Lower lobe of right lung (tissue), 2 donors: ENCODE measurements around the gene CFAP20DC. TPM values are rescaled to one million over a fixed set of nuclear protein-coding genes. Genes with fewer than 3 reads are reported as not detected.

ENCODE experiments used
- ATAC-seq, 2 donors: fragments of 200-7000 bp; cut with Tn5 transposase; one replicate each; pipeline ENCODE4 v1.9.1; 2020 to 2022; ENCODE audit warnings: mild to moderate bottlenecking in 2 of 2, moderate library complexity in 2 of 2
- DNase-seq: peaks from one replicate; pipeline ENCODE4 v3.0.0-alpha.2; 2020
- H3K27ac ChIP-seq: fragments of 200-600 bp; one replicate; pipeline ENCODE4 v1.8.0; 2022
- H3K27me3 ChIP-seq: fragments of 200-600 bp; one replicate; pipeline ENCODE4 v1.8.0; 2022; ENCODE audit warnings: low read depth
- H3K36me3 ChIP-seq: fragments of 200-600 bp; one replicate; pipeline ENCODE4 v1.8.0; 2022; ENCODE audit warnings: mild to moderate bottlenecking
- H3K4me1 ChIP-seq: fragments of 200-600 bp; one replicate; pipeline ENCODE4 v1.8.0; 2022
- H3K4me3 ChIP-seq: fragments of 200-600 bp; one replicate; pipeline ENCODE4 v1.8.0; 2022; ENCODE audit warnings: mild to moderate bottlenecking
- H3K9me3 ChIP-seq: fragments of 200-600 bp; one replicate; pipeline ENCODE4 v1.8.0; 2022
- intact Hi-C: fragments of 100-400 bp; cut with DNase I; formaldehyde crosslinking; loops from one replicate; pipeline ENCODE4 v1.11.0; 2022
- total RNA-seq: library from RNA; stranded (reverse); fragmentation: NEBNext Ultra II Directional; extraction: Animal tissue kit (Norgen Biotek cat#: 25700); gene quantifications from one replicate; pipeline ENCODE4 v1.2.1, GENCODE V29; 2021
- TF ChIP-seq, protein P1 (sequence below): fragments of 200-600 bp; IDR thresholded peaks from one replicate; pipeline ENCODE4 v1.8.0; 2022; ENCODE audit warnings: antibody characterized with exemption, mild to moderate bottlenecking
- donor health status: DM: no; HTN: yes; CAD: no; lungs with severe emphysema.

Gene CFAP20DC
- total RNA-seq, 1 donor from 2014 or later, result 0.71 TPM

DNA sequence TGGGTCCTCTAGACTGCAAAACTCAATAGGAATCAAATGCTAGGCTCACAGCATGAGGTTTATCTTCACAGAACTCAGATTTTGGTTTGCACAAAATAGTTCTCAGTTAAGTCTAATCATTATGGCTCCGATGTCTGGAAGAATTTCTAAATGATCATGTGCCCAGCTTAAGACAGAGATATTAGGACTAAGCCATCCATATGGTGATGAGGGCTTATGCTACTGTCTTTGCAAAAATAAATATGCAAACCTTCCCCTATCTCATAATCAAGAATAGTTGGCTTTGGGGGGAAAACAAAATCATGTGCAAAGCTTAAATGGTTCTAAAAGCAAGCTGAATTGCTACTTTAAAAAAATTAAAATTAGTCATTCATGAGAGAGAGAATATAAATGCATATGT is 96.5 kb downstream of the CFAP20DC start:
- intact Hi-C loops, result no loop called here
- TF ChIP-seq, protein P1, sequence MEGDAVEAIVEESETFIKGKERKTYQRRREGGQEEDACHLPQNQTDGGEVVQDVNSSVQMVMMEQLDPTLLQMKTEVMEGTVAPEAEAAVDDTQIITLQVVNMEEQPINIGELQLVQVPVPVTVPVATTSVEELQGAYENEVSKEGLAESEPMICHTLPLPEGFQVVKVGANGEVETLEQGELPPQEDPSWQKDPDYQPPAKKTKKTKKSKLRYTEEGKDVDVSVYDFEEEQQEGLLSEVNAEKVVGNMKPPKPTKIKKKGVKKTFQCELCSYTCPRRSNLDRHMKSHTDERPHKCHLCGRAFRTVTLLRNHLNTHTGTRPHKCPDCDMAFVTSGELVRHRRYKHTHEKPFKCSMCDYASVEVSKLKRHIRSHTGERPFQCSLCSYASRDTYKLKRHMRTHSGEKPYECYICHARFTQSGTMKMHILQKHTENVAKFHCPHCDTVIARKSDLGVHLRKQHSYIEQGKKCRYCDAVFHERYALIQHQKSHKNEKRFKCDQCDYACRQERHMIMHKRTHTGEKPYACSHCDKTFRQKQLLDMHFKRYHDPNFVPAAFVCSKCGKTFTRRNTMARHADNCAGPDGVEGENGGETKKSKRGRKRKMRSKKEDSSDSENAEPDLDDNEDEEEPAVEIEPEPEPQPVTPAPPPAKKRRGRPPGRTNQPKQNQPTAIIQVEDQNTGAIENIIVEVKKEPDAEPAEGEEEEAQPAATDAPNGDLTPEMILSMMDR, result no peak
- H3K4me3 ChIP-seq, result no peak overlapping the region
- no peak overlapping the region for H3K27ac ChIP-seq
- no peaks in the 10 kb centered on the region for H3K4me1 ChIP-seq
- ATAC-seq (no peak), DNase-seq (no peak)
- no peaks in the 10 kb centered on the region for H3K27me3 ChIP-seq
- H3K36me3 ChIP-seq, result no peaks in the 10 kb centered on the region
- H3K9me3 ChIP-seq, result no peaks in the 10 kb centered on the region

DNA sequence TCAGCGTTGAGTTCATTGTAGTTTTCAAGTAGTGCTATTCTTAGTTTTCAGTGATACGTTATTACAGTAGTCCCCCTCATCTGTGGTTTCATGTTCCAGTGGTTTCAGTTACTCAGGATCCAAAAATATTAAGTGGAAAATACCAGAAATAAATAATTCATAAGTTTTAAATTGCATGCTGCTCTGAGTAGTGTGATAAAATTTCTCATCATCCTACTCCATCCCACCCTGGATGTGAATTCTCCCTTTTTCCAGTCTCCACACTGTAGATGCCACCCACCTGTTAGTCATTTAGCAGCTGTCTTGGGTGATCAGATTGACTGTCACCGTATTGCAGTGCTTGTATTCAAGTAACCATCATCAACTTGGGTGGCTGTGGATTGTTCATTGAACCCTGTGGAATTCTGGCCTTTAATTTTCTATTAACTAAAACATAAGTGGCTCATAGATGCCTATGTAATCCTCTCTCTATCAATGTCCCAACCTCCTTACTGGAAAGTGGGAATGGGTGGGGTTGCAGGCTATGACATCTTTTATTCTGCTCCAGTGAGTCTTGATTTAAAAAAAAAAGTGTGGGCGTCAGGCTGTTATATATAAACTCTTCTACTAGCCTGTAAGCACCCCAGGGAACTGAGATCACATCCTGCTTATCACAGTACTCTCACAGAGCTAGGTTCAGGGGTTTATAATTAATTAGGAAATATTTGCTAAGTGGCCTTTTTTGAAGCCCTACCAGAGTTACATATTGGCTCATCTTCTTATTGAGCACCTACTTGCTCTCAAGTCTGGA is 97.5 kb downstream of the CFAP20DC start:
- no peak for DNase-seq

DNA sequence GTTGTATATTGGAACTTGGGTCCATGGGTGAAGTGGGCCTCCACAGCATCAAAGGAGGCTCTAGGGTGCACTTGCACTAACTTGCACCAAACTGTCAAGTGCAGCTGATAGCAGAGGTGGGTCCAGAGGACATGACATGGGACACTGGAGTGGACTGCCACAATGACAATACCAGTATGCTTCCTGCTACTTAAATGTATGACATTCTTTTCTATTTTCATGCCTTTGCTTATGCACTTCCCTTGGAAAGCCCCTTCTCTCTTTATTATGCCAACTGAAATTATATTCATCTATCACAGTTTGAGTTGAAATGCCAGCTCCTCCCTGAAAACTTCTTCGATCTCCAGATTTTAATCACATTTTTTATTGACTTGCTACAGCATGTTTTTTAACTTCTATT is 101.8 kb downstream of the CFAP20DC start:
- Histone ChIP-seq H3K27me3 (no peaks in the 10 kb centered on the region), H3K36me3 (no peaks in the 10 kb centered on the region), H3K4me3 (no peak overlapping the region), H3K27ac (no peak overlapping the region), H3K9me3 (no peaks in the 10 kb centered on the region), H3K4me1 (no peaks in the 10 kb centered on the region)
- DNase-seq, result no peak
- intact Hi-C loops, result no loop called here
- no peak for ATAC-seq
- TF ChIP-seq, protein P1, result no peak

More for the DNA sequence above, 97.5 kb downstream of the CFAP20DC start:
- Histone ChIP-seq H3K27me3 (no peaks in the 10 kb centered on the region), H3K36me3 (no peaks in the 10 kb centered on the region), H3K4me1 (no peaks in the 10 kb centered on the region), H3K9me3 (no peaks in the 10 kb centered on the region), H3K4me3 (no peak overlapping the region), H3K27ac (no peak overlapping the region)
- intact Hi-C loops, result no loop called here
- no peak for ATAC-seq
- TF ChIP-seq, protein P1, result no peak

DNA sequence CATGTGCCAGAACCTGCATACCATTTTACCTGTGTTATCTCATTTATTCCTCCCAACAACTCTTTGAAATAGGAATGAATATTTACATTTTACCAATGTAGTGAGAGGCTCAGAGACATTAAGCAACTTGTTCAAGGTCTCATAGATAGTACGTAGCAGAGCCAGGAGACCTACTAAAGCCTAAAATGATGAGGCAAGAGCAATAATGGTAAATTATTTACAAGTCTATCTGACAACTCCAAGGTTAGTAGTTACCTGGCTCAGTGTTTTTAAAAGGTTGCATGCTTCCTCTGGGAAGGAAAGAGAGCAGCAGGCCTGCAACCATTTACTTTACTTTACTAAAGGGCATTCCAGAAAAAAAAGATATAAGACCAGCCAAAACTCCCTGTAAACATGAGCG is 103.0 kb downstream of the CFAP20DC start:
- H3K27ac ChIP-seq, result no peak overlapping the region
- no peaks in the 10 kb centered on the region for H3K27me3 ChIP-seq
- no peaks in the 10 kb centered on the region for H3K9me3 ChIP-seq
- H3K4me3 ChIP-seq, result no peak overlapping the region
- intact Hi-C loops, result no loop called here
- no peaks in the 10 kb centered on the region for H3K4me1 ChIP-seq
- TF ChIP-seq, protein P1, result no peak
- no peaks in the 10 kb centered on the region for H3K36me3 ChIP-seq
- DNase-seq (no peak), ATAC-seq (no peak)

DNA sequence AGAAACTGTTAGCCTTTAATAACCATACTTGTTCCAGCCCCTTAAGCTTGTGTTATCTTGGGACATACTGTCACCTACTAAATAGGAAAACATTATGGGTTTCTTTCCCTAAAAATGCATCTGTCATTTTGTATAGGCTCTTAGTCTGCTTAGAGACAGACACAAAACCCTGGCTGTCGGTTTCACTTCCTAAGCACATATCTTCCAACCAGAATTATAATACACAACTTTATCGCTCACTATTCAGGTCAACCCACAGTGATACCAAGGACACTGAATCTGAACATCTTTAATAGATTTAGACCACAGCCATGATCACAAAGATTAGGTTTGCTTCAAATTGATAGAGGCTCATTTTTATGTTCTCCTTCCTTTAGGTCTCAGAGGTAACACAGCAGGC is 111.8 kb downstream of the CFAP20DC start:
- no peaks in the 10 kb centered on the region for H3K36me3 ChIP-seq
- intact Hi-C loops, result no loop called here
- H3K9me3 ChIP-seq, result no peaks in the 10 kb centered on the region
- H3K27ac ChIP-seq, result no peak overlapping the region
- DNase-seq, result no peak
- no peaks in the 10 kb centered on the region for H3K4me1 ChIP-seq
- no peak for ATAC-seq
- no peaks in the 10 kb centered on the region for H3K27me3 ChIP-seq
- TF ChIP-seq, protein P1, result no peak
- no peak overlapping the region for H3K4me3 ChIP-seq
